AG04449 (cell line): Measurements from ENCODE around the gene B3GNT7.

Experiments used
- CTCF ChIA-PET: fragments of 350-600 bp; formaldehyde crosslinking; extraction: SDS; loops from one replicate; lab custom pipeline; 2021; ENCODE audit warnings: antibody characterized with exemption; lab: Yijun Ruan, JAX
- POLR2A ChIA-PET: fragments of 400-600, 350-600 bp; formaldehyde crosslinking; extraction: SDS; loops from one replicate; lab custom pipeline; 2020; ENCODE audit warnings: antibody characterized with exemption, inconsistent platforms; lab: Yijun Ruan, JAX
- DNase-seq: peaks from one replicate; pipeline ENCODE4 v3.0.0-alpha.2; 2010; ENCODE audit warnings: low read depth, low spot score
- H3K4me3 ChIP-seq: 2 replicates; pipeline ENCODE4 v1.5.1; 2011; ENCODE audit warnings: low read depth, mild to moderate bottlenecking, control low read depth, low read length
- TF ChIP-seq, protein P1 (sequence below): IDR thresholded peaks from one replicate; pipeline ENCODE4 v1.5.1; 2011; ENCODE audit warnings: mild to moderate bottlenecking, moderate library complexity, low read length, control low read depth, inconsistent platforms; ENCODE audit not compliant: insufficient read depth; ENCODE audit errors: missing control alignments

B3GNT7 gene

GRCh38 chr2:231376857-231377256 lies 18.7 kb upstream of the B3GNT7 start:
- TF ChIP-seq, protein P1, sequence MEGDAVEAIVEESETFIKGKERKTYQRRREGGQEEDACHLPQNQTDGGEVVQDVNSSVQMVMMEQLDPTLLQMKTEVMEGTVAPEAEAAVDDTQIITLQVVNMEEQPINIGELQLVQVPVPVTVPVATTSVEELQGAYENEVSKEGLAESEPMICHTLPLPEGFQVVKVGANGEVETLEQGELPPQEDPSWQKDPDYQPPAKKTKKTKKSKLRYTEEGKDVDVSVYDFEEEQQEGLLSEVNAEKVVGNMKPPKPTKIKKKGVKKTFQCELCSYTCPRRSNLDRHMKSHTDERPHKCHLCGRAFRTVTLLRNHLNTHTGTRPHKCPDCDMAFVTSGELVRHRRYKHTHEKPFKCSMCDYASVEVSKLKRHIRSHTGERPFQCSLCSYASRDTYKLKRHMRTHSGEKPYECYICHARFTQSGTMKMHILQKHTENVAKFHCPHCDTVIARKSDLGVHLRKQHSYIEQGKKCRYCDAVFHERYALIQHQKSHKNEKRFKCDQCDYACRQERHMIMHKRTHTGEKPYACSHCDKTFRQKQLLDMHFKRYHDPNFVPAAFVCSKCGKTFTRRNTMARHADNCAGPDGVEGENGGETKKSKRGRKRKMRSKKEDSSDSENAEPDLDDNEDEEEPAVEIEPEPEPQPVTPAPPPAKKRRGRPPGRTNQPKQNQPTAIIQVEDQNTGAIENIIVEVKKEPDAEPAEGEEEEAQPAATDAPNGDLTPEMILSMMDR = no peak
- CTCF ChIA-PET = no interaction called here
- no peak overlapping the region for H3K4me3 ChIP-seq
- no peak for DNase-seq
- POLR2A ChIA-PET = interaction anchor here (0.6 to 1.1 kb wide), 2 partner anchors 23 to 87 kb away, joined by 3 to 5 read pairs; partner anchors contain the start of gene NCL

GRCh38 chr2:231378026-231378722 lies 17.3 kb upstream of the B3GNT7 start:
- DNase-seq = no peak
- ChIA-PET POLR2A (interaction anchor here (1.1 kb wide), 1 partner anchor 86 kb away, joined by 3 read pairs; the partner anchor contains the start of gene NCL), CTCF (no interaction called here)
- TF ChIP-seq, protein P1 = no peak
- H3K4me3 ChIP-seq = no peak overlapping the region

DNA sequence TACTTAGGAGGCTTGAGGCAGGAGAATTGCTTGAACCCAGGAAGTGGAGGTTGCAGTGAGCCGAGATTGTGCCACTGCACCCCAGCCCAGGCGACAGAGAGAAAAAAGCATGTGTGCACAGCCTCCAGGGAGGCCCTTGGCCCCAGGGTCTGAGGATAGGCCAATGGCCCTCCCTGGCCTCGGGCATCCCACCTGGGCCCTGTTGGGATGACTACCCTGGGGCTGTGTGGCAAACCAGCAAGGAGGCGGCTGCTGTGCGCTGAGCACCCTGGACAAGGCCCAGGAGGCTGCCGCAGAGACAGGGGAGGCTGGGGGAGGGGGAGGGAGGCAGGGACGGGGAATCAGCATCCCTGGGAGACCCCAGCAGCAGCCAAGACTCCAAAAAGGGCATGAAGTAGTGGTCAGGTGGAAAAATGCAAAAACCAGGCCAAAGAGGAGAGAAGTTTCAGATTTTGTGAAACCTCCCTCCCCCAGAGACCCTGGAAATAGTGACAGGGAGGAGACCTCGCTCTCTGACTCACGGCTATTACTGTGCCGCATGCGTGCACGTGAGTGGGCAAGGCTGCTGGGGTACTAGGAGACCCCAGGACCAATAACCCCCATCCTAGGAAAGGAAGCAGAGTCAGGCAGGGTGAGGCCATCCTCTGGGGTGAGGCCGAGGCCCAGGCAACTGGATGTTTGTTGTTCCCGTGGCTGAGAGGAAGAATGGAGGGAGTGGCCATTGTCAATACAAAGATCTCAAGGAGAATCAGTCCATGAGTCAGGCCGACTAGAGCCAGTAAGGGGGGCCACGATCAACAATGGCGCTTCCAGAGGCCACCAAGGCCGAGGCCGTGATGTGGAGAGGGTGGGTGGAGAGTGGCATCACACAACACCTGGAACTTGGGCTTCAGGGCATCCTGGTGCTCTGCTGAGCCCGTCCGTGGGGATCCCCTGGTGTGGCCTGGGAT lies 16.0 kb upstream of the B3GNT7 start:
- TF ChIP-seq, protein P1 = no peak
- no peak overlapping the region for H3K4me3 ChIP-seq
- POLR2A ChIA-PET = no interaction called here
- CTCF ChIA-PET = no interaction called here
- no peak for DNase-seq

- ChIA-PET POLR2A (no interaction called here), CTCF (no interaction called here)
- H3K4me3 ChIP-seq = no peak overlapping the region
- no peak for DNase-seq
- TF ChIP-seq, protein P1 = no peak
Measured at GRCh38 chr2:231380307-231380706, 15.2 kb upstream of the B3GNT7 start.

- no peak for DNase-seq
- TF ChIP-seq, protein P1 = no peak
- ChIA-PET POLR2A (no interaction called here), CTCF (no interaction called here)
- no peak overlapping the region for H3K4me3 ChIP-seq
Measured at GRCh38 chr2:231380991-231381847, 14.3 kb upstream of the B3GNT7 start.
